Middle frontal gyrus (tissue), 1 donor: ENCODE data around the gene ATP9A.

Source experiments
- DNase-seq: peaks from one replicate; pipeline ENCODE4 v3.0.0-alpha.2; 2015; ENCODE audit warnings: low spot score; ENCODE audit errors: extremely low spot score

Gene ATP9A

GRCh38 chr20:51560550-51561307 is 207.5 kb downstream of the ATP9A start:
- no peak for DNase-seq

GRCh38 chr20:51560042-51560441 is 208.1 kb downstream of the ATP9A start:
- no peak for DNase-seq

GRCh38 chr20:51554538-51555165 is 213.5 kb downstream of the ATP9A start:
- DNase-seq: no peak

- no peak for DNase-seq
Measured at GRCh38 chr20:51553897-51554486, 214.2 kb downstream of the ATP9A start.

GRCh38 chr20:51551186-51551585 is 217.0 kb downstream of the ATP9A start:
- no peak for DNase-seq

- DNase-seq: no peak
Measured at GRCh38 chr20:51549474-51549873, 218.7 kb downstream of the ATP9A start.

GRCh38 chr20:51547951-51548350 is 220.2 kb downstream of the ATP9A start:
- no peak for DNase-seq
